ENCODE measurements around the gene MAML3.
A peak's percentile ranks its signal among the peaks of the same experiment; 100 is the strongest.

The MAML3 gene

GRCh38 chr4:139901531-139902320 lies 252.3 kb downstream of the MAML3 start:
- peak overlapping the region; percentile 25 for H3K4me3 ChIP-seq (ENCODE audit: low read depth, low read length)
- ChIA-PET CTCF (interaction anchor here (1.0 to 1.3 kb wide), 2 partner anchors 14 to 17 kb away, joined by 3 to 5 read pairs; no protein-coding TSS in a partner anchor), POLR2A (interaction anchor here (0.7 kb wide), 1 partner anchor 181 kb away, joined by 3 read pairs; no protein-coding TSS in a partner anchor)
- no peak for TF ChIP-seq CTCF (IDR thresholded peaks at IDR 0.05; ENCODE audit: insufficient read depth, low read length, missing control alignments)
- no peak for DNase-seq (ENCODE audit: low read depth, low spot score)

- DNase-seq (ENCODE audit: low read depth, low spot score) = no peak
- POLR2A ChIA-PET = no interaction called here
- TF ChIP-seq CTCF (IDR thresholded peaks at IDR 0.05; ENCODE audit: insufficient read depth, low read length, missing control alignments) = no peak
- no peak overlapping the region for H3K4me3 ChIP-seq (ENCODE audit: low read depth, low read length)
- CTCF ChIA-PET = interaction anchor here (1.0 to 1.3 kb wide), 2 partner anchors 13 to 17 kb away, joined by 3 to 5 read pairs; no protein-coding TSS in a partner anchor
Observed at GRCh38 chr4:139900964-139901376, 253.0 kb downstream of the MAML3 start.

GRCh38 chr4:139899346-139899745 lies 254.6 kb downstream of the MAML3 start:
- no peak overlapping the region for H3K4me3 ChIP-seq (ENCODE audit: low read depth, low read length)
- ChIA-PET POLR2A (no interaction called here), CTCF (no interaction called here)
- no peak for TF ChIP-seq CTCF (IDR thresholded peaks at IDR 0.05; ENCODE audit: insufficient read depth, low read length, missing control alignments)
- no peak for DNase-seq (ENCODE audit: low read depth, low spot score)

- no peak for TF ChIP-seq CTCF (IDR thresholded peaks at IDR 0.05; ENCODE audit: insufficient read depth, low read length, missing control alignments)
- ChIA-PET POLR2A (no interaction called here), CTCF (no interaction called here)
- DNase-seq (ENCODE audit: low read depth, low spot score) = no peak
- no peak overlapping the region for H3K4me3 ChIP-seq (ENCODE audit: low read depth, low read length)
Observed at GRCh38 chr4:139898293-139898692, 255.7 kb downstream of the MAML3 start.

GRCh38 chr4:139896091-139896604 lies 257.8 kb downstream of the MAML3 start:
- ChIA-PET CTCF (interaction anchor here (0.7 to 1.4 kb wide), 2 partner anchors 21 to 193 kb away, joined by 3 read pairs; no protein-coding TSS in a partner anchor), POLR2A (no interaction called here)
- no peak overlapping the region for H3K4me3 ChIP-seq (ENCODE audit: low read depth, low read length)
- TF ChIP-seq CTCF (IDR thresholded peaks at IDR 0.05; ENCODE audit: insufficient read depth, low read length, missing control alignments) = no peak
- no peak for DNase-seq (ENCODE audit: low read depth, low spot score)

- no peak for TF ChIP-seq CTCF (IDR thresholded peaks at IDR 0.05; ENCODE audit: insufficient read depth, low read length, missing control alignments)
- ChIA-PET CTCF (interaction anchor here (1.2 kb wide), 1 partner anchor 153 kb away, joined by 3 read pairs; no protein-coding TSS in a partner anchor), POLR2A (no interaction called here)
- no peak overlapping the region for H3K4me3 ChIP-seq (ENCODE audit: low read depth, low read length)
- DNase-seq (ENCODE audit: low read depth, low spot score) = no peak
Observed at GRCh38 chr4:139893801-139894200, 260.2 kb downstream of the MAML3 start.

Measured in AG04449 (cell line).